ENCODE measurements around the gene BICD2. TPM values are rescaled to one million over a fixed set of nuclear protein-coding genes. Genes with fewer than 3 reads are reported as not detected.
"Not testable (repeated sequence)": the region's sequence is repeated elsewhere in the genome, so short reads cannot be mapped to it uniquely, and the experiment has no call there.

The BICD2 gene
- total RNA-seq (2021), result 40.0 and 40.6 TPM in 2 replicates
- Bru-seq, nascent RNA, result percentile 71 among the genes with signal in this experiment
- percentile 77 among the genes with signal in this experiment for BruChase-seq, experiment 1, labeled RNA remaining after a 2-hour chase
- percentile 82 among the genes with signal in this experiment for BruChase-seq, experiment 2, labeled RNA remaining after a 6-hour chase
- long read RNA-seq, full-length matches to known transcripts, result 41 of 90 reads
- long read RNA-seq, partial matches to known transcripts, result 48 of 90 reads
- long read RNA-seq, other reads (novel, unspliced or antisense), result 1 of 90 reads

DNA sequence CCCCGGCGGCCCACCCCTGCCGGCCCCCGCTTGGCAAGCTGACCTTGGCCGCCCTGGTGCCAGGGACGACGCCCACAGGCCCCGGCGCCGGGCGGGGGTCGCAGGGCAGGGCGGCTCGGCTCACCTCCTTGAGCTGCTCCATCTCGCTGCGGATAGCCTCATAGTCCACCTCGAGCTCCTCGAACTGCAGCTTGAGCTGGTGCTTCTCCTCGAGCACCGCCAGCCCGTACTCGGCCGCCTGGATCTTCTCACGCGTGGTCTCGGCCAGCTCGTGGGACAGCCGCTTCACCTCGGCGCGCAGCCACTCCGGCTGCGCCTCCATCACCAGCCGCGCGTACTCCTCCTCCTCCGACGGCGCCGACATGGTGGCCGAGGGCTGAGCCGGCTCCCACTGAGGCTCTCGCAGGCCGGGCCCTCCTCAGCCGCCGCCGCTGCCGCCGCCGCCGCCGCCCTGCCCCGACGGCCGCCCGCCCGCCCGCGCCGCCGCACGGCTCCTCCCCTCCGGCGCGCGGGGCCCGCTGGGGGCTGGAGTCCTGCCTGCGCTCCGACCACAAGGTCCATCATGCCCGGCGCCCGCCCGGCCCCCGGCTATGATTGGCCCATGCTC lies at the start of gene BICD2:
Gene BICD2 (minus strand): TSS at position 453 of the 607 bp plus-strand sequence. CDS start 89 bp downstream, at position 364.
- intact Hi-C loops (cut with micrococcal nuclease; ENCODE audit: unreplicated experiment), result loop anchor here (2.0 to 10.0 kb wide), 4 partner anchors 18 to 440 kb away; partner anchors contain the start of genes CARD19, CENPP and NOL8

DNA sequence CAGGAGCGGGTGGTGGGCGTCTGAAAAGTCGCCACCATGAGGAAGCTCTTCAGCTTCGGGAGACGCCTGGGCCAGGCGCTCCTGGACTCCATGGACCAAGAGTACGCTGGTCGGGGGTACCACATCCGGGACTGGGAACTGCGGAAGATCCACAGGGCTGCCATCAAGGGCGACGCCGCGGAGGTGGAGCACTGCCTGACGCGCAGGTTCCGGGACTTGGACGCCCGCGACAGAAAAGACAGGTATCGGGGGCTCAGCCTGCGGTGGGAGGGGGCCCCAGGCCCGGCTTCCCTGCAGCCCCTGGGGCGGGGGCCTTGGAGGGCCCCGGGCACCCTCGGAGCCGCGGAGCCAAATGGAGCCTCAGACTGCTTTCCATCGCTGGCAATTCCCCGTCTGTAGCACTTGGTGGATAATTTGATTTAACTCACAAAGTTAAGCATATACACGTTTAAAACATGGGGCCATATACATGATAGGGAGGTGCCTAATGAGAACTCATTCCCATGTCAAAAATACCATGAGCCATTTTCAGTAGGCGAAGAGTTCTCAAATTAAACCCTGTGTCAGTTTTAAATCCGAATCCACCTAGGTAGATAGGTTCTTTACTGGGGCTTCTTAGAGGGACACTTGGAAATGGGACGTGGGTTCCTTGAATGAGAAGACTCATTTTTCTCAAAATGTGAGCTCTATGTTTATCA lies 45.1 kb upstream of the BICD2 start:
- H4K20me1 ChIP-seq (ENCODE audit: insufficient read depth); H3K36me3 ChIP-seq (ENCODE audit: low read depth); DNase-seq; BruUV-seq (replicated peaks); H3K27ac ChIP-seq; H3K9me2 ChIP-seq (ENCODE audit: insufficient read depth); H3F3A ChIP-seq (ENCODE audit: insufficient read depth, low read depth); H3K79me2 ChIP-seq (ENCODE audit: low read depth); H3K4me1 ChIP-seq (replicated peaks; ENCODE audit: insufficient read depth); H3K9me3 ChIP-seq (ENCODE audit: insufficient read depth, low read depth); H2AFZ ChIP-seq; H3K27me3 ChIP-seq (ENCODE audit: insufficient read depth, low read depth): not testable (repeated sequence)
- peak overlapping the region; percentile 53; the same call in 1 of the 2 replicates for H3K4me3 ChIP-seq
- CTCF ChIA-PET, result interaction anchor here (0.6 kb wide), 1 partner anchor 116 kb away, joined by 4 read pairs; no protein-coding TSS in a partner anchor
- POLR2A ChIA-PET (ENCODE audit: unreplicated experiment), result interaction anchor here (0.6 kb wide), 2 partner anchors 153 to 204 kb away, joined by 5 to 20 read pairs; no protein-coding TSS in a partner anchor
- H3K4me2 ChIP-seq, result peak overlapping the region; percentile 61
- intact Hi-C loops (cut with micrococcal nuclease; ENCODE audit: unreplicated experiment), result loop anchor here (5.0 kb wide), 2 partner anchors 143 to 758 kb away; no protein-coding TSS in a partner anchor

More for the DNA sequence above, at the start of gene BICD2:
- H2AFZ ChIP-seq, result peak within 1 kb of the TSS; percentile 97
- peak within 1 kb of the TSS; percentile 90 for H3K27ac ChIP-seq
- H3K4me3 ChIP-seq, result peak within 1 kb of the TSS; percentile 87
- no peaks in the 10 kb centered on the region for H3K36me3 ChIP-seq (ENCODE audit: low read depth)
- ChIA-PET POLR2A (ENCODE audit: unreplicated experiment) (interaction anchor here (0.5 to 0.6 kb wide), 2 partner anchors 27 to 41 kb away, joined by 3 to 4 read pairs; no protein-coding TSS in a partner anchor), CTCF (interaction anchor here (0.7 to 1.2 kb wide), 2 partner anchors 190 to 936 kb away, joined by 3 read pairs; no protein-coding TSS in a partner anchor)
- DNase-seq, result no peak
- peaks cover 16% of the 10 kb centered on the region for H3K4me1 ChIP-seq (replicated peaks; ENCODE audit: insufficient read depth)
- peaks cover 18% of the 10 kb centered on the region for H4K20me1 ChIP-seq (ENCODE audit: insufficient read depth)
- no peaks in the 10 kb centered on the region for H3K27me3 ChIP-seq (ENCODE audit: insufficient read depth, low read depth)
- peaks cover 51% of the 10 kb centered on the region for H3K79me2 ChIP-seq (ENCODE audit: low read depth)
- H3K9me2 ChIP-seq (ENCODE audit: insufficient read depth), result no peaks in the 10 kb centered on the region
- H3K9me3 ChIP-seq (ENCODE audit: insufficient read depth, low read depth), result no peaks in the 10 kb centered on the region
- no peak for TF ChIP-seq EZH2 (IDR thresholded peaks at IDR 0.05; ENCODE audit: low read depth)
- peak within 1 kb of the TSS; percentile 94 for H3K4me2 ChIP-seq
- peaks cover 7% of the 10 kb centered on the region; the same call in 1 of the 2 replicates for H3F3A ChIP-seq (ENCODE audit: insufficient read depth, low read depth)
- no TSS peak for BruUV-seq (replicated peaks)

DNA sequence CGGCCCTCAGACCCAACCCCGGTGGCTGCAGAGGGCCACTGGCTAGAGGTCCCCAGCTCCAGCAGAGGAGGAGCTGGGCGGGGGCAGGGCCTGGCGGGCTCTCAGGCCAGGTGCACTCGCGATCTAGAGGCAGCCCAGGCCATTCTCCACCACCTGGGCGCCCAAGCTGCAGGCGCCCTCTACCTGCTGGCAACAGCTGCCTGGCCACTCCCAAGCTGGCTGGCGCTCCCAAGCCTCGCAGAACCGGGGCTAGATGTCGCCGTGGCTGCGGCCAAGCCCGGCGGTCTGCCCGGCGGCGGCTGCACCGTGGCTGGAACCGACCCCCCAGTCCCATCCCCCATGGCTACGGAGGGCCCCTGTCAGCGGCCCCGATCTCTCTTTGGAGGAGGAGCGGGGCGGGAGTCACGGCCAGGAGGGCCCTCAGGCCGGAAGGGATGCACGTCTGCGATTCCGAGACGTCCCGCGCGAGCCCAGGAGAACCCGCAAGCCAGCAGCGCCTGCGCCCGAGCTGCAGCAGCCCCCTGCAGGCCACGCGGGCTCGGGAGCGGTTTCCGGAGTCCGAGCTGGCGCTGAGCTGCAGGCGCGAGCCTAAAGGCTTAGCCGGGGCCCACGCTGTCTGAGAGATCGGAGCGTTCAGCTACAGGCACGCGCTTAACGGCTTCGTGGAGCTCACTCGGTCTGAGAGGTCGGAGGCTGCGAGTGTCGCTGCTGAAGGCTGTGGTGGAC lies 44.3 kb upstream of the BICD2 start:
- BruUV-seq (replicated peaks), result no TSS peak
- H3K4me1 ChIP-seq (replicated peaks; ENCODE audit: insufficient read depth), result no peaks in the 10 kb centered on the region

More for the DNA sequence above, 44.3 kb upstream of the BICD2 start:
- Histone ChIP-seq H3K4me3 (peak overlapping the region; percentile 53; the same call in 1 of the 2 replicates), H3K79me2 (ENCODE audit: low read depth) (no peaks in the 10 kb centered on the region), H3F3A (ENCODE audit: insufficient read depth, low read depth) (no peaks in the 10 kb centered on the region), H3K27ac (no peak overlapping the region), H3K9me3 (ENCODE audit: insufficient read depth, low read depth) (no peaks in the 10 kb centered on the region), H3K4me2 (peak overlapping the region; percentile 61), H3K27me3 (ENCODE audit: insufficient read depth, low read depth) (no peaks in the 10 kb centered on the region), H4K20me1 (ENCODE audit: insufficient read depth) (no peaks in the 10 kb centered on the region), H3K9me2 (ENCODE audit: insufficient read depth) (no peaks in the 10 kb centered on the region), H2AFZ (peak overlapping the region; percentile 62), H3K36me3 (ENCODE audit: low read depth) (no peaks in the 10 kb centered on the region)
- intact Hi-C loops (cut with micrococcal nuclease; ENCODE audit: unreplicated experiment), result loop anchor here (5.0 kb wide), 2 partner anchors 143 to 758 kb away; no protein-coding TSS in a partner anchor
- TF ChIP-seq EZH2 (IDR thresholded peaks at IDR 0.05; ENCODE audit: low read depth), result no peak
- TF ChIP-seq, protein P1, sequence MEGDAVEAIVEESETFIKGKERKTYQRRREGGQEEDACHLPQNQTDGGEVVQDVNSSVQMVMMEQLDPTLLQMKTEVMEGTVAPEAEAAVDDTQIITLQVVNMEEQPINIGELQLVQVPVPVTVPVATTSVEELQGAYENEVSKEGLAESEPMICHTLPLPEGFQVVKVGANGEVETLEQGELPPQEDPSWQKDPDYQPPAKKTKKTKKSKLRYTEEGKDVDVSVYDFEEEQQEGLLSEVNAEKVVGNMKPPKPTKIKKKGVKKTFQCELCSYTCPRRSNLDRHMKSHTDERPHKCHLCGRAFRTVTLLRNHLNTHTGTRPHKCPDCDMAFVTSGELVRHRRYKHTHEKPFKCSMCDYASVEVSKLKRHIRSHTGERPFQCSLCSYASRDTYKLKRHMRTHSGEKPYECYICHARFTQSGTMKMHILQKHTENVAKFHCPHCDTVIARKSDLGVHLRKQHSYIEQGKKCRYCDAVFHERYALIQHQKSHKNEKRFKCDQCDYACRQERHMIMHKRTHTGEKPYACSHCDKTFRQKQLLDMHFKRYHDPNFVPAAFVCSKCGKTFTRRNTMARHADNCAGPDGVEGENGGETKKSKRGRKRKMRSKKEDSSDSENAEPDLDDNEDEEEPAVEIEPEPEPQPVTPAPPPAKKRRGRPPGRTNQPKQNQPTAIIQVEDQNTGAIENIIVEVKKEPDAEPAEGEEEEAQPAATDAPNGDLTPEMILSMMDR (conservative IDR thresholded peaks at IDR 0.05), result peak; percentile 29; the same call in 1 of the 2 replicates
- peak; percentile 58 to 88 for DNase-seq
- ChIA-PET CTCF (interaction anchor here (0.5 to 0.6 kb wide), 2 partner anchors 117 to 134 kb away, joined by 4 read pairs; no protein-coding TSS in a partner anchor), POLR2A (ENCODE audit: unreplicated experiment) (interaction anchor here (0.6 kb wide), 3 partner anchors 20 to 203 kb away, joined by 5 to 20 read pairs (median 6); no protein-coding TSS in a partner anchor)

Measured in PC-9 (cell line).